Left hindlimb (tissue), 1 donor: ENCODE results near the gene TMEM107.

Experiments used
- DNase-seq: peaks from one replicate; pipeline ENCODE4 v3.0.0-alpha.2; 2018

The TMEM107 gene

DNA sequence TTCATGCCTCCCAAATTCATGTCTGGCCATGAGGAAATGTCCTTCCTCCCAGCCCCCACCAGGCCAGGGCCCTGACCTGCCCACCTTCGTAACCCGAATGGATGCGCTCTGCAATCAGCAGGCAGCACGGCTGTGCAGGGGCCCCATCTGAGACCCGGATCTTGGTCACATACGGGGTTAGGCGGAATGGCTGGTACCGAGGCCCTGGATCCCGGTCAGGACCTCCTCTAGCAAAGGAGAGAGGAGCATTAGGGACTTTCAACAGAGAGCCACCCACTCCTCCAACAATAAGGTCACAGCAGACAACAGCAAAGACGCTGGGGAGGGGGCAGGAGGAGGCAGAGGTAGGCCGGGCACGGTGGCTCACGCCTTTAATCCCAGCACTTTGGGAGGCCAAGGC lies 27.6 kb downstream of the TMEM107 start:
- DNase-seq, result peak; percentile 22

DNA sequence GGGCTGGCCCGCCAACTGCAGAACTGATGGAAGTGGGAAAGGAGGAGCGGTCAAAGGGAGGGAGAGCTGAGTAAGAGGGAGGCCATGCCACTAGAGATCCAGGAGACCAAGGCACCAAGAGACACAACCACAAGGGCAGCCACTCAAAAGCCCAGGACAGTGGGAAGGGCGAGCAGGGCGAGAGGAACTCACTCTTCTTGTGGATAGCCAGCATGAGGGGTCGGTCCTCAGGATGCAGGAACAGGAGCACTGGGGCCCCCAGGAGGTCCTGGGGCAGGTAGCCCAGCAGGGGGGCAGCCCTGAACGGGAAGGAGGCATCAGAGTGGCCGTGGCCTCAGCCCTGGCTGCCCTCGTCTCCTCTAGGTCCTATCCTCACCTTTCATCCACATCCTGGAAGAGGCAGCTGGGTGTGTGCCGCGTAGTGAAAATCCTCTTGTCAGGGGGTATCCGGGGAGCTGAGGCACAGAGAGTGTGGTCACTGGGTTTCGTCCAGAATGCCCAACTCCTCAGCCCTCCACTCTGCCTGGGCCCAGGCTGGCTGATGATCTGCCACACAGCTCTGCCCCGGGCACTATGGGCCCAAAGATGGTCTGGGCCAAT lies 28.3 kb downstream of the TMEM107 start:
- peak; percentile 29 for DNase-seq

DNA sequence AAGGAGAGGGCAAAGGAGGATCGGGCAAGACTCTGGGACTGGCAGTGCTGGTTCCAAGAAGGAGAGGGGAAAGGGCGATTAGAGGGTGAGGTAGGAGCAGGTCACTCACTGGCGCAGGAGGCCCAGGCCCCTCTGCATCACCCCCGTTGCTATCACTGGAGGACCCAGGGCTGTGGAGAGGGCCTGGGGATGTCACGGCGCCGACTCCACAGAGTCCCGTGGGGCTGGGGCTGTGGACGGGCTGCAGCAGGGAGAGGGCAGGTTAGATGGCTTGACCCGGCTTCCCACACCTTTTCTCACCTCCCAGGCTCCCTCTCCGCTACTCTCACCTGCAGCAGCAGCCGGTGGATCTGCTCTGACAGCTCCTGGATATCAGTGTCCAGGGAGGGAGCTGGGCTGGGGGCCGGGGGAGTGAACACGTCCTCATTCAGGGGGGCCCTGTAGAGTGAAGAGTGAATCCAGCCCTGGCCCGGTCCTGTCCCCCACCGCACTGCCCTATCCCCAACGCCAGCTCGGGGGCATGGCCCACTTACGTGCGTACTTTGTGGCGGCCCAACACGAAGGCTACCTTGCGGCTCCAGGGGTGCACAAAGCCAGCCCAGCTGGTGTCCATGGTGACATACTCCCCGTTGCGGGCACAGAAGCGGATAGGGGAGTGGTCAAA lies 28.9 kb downstream of the TMEM107 start:
- DNase-seq, result peak; percentile 30

DNA sequence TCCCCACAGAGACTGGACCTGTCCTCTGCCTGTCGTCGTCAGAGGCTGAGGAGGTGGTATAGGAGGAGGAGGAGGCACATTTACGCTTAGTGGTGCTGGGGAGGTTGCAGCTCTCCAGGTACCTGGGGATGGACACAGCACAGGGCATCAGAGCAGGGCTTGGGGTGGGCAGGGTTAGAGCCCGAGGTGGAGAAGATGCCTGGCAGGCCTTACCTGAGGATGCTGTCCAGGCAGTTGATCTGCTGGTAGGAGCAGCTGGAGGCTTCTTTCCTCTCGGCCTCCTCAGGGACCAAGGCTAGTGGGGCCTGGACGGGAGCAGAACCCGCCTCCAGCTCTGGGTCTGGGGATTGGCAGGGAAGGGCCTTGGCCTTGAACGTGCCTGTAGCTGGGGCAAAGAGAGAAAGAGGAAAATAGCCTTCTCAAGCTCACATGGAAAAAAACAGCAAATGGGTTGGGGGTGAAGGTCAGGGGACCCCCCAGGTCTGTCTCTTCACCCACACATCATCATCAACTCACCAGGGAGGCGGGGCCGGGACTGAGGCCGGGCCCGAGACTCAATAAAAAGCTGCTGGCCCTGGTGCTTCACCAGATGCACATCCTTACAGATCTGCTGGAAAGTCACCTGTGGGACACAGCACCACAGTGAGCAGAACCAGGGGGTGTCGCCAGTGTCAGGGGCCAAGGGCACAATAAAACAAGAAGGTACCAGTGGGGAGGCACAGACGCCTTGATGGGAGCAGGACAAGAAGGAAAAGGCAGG lies 29.6 kb downstream of the TMEM107 start:
- peak; percentile 32 for DNase-seq

DNA sequence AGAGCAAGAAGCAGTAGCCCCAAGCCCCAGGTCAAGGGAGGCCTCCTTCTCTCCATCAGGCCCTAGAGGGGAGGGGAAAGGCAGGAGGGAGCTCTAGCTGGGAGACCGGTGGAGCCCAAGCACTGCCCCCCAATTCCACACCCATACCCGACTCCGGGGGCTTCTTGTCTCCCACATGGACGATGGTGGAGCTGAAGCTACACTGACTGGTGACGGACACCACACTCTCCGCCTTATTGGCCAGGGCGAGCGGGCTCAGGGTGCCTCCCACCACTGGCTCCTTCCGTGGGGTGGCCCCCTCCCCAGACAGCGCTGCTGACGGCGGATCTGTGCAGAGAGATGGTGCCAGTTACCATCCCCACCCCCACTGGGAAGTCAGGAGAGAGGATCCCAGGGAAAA lies 30.4 kb downstream of the TMEM107 start:
- no peak for DNase-seq

DNA sequence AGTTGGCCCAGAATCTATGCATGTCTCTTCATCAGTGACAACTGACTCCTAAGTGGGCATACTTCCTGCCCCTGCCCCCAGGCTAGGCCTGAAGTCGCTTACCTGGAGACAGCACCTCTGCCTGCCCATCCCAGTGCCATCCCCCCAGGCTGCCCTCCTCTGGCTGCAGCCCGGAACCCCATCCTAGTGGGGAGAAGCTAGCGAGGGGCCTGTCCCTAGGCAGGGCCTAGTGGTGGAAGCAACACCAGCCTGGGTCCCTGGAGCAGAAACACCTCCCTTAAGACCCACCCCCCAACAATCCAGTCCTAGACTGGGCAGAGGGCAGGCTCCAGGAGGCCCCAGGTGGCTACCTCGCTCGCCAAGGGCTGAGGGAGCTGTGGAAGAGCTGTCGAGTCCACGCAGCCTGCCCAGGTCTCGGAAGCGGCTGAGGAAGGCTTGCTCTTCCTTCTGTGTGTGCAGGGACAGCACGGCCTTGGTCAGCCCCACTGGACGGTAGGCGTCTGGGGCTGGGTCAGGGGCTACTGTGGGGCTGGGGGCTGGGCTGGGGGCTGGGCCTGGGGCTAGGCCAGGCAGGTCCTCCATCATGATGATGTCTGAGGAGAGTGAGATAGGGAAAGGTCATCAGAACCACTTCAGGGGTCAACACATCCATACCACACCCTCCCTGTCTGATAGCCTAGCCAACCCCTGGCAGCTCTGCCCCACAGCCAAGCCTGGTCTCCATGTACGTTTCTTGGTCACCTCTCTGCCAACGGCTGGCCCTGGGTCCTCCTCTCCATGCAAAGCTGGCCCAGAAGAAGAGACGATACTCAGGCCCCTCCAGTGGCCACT lies 31.6 kb downstream of the TMEM107 start:
- peak; percentile 29 for DNase-seq

DNA sequence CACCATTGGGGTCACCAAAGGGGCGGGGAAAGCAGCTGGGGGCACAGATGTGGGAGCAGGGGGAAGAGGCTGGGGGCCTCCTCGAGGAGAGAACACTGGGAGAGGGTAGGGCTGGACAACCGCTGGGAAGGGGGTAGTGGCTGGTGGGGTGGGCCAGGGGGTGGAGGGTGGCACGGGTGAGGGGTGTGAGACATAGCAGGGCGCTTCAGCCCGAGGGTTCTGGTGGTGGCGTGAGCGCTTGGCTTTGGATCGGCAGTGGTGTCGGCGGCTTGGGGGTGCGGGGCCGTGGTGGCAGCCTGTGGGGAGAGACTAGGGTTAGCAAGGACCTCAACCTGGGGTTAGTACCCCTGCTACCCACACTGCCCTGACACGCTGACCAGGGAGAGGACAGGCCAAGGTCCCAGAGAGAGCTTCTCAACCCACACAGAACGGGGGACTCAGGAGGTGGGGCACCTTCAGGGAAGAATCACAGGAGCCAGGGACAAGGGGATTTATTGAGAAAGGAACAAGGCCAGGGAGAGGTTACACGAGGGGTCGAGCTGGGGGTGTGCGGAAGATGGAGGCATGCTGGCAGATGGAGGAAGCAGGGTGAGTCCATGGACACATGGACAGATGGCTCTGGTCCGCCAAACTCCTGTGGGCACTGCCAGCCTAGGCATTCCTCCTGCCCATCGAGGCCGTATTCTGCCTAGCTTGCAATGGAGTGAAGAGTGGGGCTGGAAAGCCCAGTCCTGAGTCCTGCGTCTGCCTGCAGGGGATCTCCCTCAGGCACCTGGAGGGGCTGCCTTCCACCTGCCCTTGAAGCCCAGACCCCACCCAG lies 32.4 kb downstream of the TMEM107 start:
- DNase-seq, result peak; percentile 40

DNA sequence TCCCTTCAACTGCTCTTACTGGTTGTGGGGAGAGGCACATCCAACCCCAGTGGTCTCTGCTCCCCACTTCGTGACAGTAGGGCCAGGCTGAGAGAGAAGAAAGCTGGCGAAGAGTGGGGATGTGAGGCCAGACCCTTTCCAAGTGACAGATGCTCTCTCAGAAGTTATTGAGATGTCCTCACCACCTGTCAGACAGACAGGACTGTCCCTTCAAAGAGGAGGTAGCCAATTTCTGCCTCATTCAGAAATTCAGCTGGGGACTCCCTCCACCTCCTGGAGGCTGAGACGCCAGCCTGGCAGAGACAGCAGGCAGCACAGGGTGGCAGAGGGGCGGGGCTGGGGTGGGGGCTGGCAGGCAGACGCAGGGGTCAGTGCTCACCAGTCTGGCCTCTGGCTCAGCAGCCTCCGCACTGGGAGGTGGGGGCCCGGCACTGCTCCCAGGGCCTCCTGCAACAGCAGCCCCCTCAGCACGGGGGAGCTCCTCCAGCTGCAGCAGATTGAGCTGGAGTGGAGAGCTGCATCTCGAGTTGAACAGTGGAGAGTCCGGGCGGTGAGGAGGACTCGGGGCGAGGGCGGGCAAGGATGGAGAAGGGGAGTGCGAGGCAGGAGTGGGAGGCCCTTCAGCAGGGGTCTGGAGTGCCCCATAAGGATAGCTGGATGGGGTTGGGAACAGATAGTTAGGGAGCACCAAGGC lies 33.1 kb downstream of the TMEM107 start:
- peak; percentile 41 for DNase-seq

DNA sequence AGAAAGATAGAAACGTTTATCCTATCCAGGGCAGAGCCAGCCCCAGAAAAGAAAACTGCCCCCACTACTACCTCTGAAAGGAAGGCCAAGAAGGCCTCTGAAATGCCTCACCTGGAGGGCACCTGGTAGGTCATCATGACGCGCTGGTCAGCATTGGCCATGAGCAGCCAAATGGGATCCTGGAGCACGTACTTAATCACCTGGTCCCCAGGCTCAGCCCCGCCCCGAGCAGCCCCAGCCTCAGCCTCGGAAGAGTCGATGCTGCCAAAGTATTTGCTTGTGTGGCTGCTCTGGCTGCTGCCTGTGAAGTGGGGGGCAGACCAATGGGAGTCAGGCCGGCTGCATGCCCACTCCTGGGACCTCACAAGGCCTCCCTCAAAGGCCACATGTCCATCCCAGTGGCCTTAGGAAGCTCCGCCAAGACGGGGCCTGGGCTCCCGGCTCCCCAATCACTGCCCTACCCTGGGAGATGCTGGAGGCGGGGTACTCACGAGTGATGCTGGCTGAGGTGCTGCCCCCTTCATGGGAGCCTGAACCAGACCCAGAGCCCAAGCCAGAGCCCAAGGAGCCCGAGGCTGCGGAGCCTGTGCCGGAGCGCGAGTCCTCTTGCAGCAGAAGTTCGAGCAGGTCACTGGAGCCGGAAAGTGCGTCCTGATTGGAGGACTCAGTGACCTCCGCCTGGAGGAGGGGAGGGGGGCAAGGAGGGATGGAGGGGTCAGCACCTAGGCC lies 33.9 kb downstream of the TMEM107 start:
- DNase-seq, result peak; percentile 32

DNA sequence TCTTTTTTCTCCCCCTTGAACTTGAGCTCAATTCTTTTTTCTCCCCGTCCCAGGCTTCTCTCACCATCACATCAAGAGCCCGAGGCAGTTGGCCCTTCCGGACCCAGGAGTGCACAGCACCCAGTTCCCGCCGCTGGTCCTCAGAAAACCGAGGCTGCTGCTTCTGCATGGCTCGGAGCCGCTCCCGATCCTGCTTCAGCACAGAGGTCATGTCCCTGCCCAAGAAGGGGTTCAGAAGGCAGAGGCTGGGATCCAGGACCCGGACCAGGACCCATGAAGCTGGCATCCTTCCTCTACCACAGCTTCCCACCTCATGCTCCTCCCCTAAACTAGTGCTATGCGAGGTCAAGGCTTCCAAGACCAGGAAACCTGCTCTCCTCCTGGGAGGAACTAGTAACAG lies 34.4 kb downstream of the TMEM107 start:
- peak; percentile 30 for DNase-seq

DNA sequence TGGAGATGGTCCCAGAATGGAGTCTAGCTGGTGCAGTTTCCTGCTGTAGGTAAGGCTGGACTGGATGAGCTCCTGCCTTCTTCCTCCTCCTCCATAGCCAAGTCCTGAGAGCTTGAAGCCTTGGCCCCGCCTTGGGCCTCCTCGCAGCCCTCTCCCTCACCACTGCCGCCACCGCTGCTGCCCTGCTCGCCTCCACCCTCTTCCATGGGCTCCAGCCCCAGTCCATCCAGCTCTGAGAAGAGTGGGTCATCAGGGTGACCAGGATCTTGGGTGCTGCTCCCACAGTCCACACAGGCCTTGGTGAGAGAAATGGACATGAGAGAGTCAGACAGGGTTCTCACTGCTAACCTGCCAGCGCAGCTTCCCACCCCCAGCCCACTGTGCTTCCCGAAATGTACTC lies 35.1 kb downstream of the TMEM107 start:
- peak; percentile 32 for DNase-seq

DNA sequence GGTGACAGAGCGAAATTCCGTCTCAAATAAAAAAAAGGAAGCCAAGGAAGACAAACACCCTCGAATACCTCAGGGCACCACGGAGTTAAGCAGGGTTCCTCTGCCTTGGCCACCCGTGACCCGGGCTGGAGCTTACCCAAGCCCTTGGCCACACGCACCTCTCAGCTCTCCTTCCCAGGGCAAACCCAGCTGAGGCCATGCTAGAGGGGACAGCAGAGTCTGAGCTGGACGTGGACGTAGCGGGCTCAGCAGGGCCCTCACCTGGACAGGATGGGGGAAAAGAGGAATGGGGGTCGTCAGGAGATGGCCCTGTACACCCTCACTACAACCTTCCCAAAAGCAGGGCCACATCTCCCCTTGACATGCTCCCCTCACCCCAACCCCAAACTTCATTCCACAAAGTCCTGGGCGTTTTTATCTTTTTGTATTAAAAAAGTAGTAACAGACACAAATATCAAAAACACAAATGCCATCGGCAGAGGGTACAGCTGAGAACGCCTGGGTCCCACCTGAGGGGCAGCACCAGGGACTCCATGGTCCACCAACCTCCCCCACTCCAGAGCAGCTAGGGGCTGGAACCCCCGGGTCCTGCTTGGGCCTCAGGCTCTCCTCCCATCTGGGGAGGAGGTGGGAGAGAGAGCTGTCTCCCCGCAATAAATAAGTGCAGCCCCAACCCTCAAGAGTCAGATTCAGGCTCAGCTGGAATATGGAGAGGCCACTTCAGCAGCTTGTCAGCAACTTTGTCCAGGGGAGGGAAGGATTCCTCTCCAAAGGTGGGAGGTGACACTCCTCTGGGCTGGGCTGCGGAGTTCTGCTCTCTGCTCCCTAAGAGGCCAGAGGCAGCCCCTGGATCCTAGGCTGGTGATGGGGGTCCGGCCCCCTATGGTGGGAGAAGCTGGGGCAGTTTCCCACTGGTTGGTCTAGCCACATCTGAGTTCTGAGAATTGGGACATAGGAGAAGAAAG lies 35.8 kb downstream of the TMEM107 start:
- DNase-seq, result peak; percentile 47

DNA sequence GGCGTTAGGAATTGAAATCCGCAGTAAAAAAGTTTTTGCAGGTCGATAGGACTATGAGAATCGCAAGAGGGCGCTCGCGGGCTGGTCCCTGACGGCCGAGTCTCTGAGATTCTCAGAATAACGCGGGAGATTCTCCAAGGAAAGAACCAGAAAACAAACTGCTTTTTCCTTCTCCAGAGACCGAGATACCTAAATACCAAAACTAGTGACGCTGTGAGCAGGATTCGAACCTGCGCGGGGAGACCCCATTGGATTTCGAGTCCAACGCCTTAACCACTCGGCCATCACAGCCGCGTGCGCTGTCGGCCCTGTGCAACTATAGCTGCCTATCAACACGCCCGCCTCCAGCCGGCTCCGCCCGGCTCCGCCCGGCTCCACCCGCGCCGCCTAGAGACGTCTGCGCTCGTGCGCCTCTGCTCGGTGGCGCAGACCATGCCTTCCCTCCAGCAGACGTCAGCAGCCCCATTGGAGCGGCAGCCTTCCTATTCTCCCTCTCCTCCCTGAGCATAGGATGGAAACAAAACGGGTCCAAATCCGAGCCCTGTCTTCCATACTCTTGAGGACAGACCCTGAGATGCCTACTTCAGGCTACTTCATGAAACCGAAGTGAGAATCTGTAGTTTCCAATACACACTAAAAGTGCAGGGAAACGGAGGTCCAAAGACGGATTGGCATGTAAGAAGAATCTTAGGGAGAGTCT lies 37.4 kb downstream of the TMEM107 start:
- DNase-seq, result peak; percentile 99

DNA sequence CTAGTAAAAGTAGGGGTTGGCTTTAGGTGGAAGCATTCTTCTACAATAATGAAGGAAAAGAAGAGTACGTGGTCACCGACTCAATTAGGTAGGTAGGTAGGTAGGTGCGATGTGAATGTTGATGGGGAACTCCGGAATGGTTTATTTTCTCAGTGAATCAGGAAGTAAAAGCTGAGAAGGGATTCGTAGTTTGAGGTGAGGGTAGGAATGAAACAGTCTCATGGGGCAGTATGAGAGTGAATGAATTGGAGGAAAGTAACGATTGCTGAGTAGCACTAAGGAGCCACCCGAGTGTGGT lies 37.9 kb downstream of the TMEM107 start:
- no peak for DNase-seq

DNA sequence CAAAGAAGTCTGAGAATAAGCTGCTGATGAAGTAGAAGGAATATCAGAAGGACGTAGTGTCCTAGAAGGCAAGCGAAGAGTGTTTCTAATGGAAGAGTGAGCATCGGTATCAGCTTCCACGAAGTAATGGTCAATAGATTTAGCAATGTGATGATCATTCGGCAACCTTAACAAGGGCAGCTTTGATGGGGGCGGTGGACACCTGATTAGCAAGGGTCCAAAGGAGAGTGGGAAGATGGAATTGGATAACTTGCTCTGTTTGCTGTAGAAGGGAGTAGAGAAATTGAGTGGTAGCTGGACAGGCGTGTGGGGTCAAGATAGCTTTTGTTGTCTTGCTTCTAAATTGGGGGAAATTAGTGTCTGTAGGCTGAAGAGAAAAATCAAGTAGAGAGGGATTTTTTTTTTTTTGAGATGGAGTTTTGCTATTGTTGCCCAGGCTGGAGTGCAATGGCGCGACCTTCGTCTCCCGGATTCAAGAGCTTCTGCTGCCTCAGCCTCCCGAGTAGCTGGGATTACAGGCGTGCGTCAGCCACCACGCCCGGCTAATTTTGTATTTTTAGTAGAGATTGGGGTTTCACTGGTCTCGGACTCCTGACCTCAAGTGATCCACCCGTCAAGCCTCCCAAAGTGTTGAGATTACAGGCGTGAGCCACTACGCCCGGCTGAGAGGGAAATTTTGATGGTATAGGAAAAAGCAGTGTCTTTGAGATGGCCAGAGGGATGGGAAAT lies 38.4 kb downstream of the TMEM107 start:
- peak; percentile 35 for DNase-seq

DNA sequence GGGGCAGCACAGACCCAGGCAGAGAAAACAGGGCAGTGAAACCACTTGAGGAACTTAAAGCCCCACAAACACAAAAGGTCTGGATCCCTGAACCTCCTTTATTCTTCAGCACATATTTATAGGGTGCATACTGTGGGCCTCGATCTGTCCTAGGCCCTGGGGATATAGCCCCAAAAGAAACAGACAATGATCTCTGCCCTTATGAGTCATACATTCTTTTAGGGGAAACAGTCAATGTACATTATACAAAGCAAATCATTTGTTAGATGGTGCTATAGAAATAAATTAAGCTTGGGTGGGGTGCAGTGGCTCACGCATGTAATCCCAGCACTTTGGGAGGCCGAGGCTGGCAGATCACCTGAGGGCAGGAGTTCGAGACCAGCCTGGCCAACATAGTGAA lies 42.2 kb downstream of the TMEM107 start:
- no peak for DNase-seq

DNA sequence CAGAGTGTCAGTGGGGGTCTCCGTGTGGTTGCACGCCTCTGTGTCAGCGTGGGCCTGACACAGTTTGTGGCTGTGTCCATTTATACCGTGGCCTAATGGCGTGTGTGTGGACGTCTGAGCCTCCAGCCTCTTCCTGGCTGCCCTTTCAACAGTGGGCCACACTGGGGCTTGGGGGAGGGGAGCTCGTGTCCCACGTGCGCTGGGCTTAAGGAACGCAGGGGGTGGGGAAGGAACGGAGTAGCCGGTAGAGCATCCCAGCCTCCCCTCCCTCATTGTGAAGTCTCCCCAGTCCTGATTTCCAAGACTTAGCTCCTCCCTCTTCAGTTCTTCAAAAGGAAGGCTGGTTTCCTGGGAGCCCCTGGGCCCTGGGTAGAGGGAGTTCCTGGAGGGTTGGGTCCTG lies 42.8 kb downstream of the TMEM107 start:
- DNase-seq, result no peak

DNA sequence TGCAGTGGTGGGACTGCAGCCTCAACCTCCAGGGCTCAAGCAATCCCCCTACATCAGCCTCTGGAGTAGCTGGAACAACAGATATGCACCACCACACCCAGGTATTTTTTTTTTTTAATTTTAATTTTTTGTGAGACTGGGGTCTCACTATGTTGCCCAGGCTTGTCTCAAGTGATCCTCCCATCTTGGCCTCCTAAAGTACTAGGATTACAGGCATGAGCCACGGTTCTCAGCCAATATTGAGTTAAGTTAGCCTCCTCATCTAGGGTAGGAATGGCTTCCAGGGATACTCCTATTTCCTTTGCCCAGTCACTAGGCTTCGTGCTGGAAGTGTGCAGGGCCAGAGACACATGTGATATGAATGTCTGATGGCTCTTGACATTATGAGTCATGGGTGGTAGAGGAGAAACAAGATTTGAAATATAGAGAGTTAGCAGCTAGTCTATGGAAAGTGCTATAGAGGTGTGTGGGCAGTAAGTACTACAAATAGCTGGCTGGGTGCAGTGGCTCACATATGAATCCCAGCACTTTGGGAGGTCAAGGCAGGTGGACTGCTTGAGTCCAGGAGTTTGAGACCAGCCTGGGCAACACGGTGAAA lies 44.2 kb downstream of the TMEM107 start:
- DNase-seq, result no peak
